Activated naive CD8-positive, alpha-beta T cell treated with anti-CD3 and anti-CD28 coated beads for 36 hours (primary cell): ENCODE measurements around the gene SHQ1. TPM values are rescaled to one million over a fixed set of nuclear protein-coding genes. Genes with fewer than 3 reads are reported as not detected.

Experiments
- DNase-seq: peaks from one replicate; pipeline ENCODE4 v3.0.0; 2021
- H3K27ac Mint-ChIP-seq: one replicate; pipeline ENCODE4 v1.8.0; 2022; ENCODE audit warnings: mild to moderate bottlenecking, moderate library complexity, mixed read lengths
- H3K27me3 Mint-ChIP-seq: one replicate; pipeline ENCODE4 v1.8.0; 2022; ENCODE audit warnings: mild to moderate bottlenecking, mixed read lengths
- H3K36me3 Mint-ChIP-seq: one replicate; pipeline ENCODE4 v1.8.0; 2021; ENCODE audit warnings: mild to moderate bottlenecking, mixed read lengths
- H3K4me1 Mint-ChIP-seq: one replicate; pipeline ENCODE4 v1.8.0; 2021; ENCODE audit warnings: mixed read lengths
- H3K4me3 Mint-ChIP-seq: one replicate; pipeline ENCODE4 v1.8.0; 2022; ENCODE audit warnings: mild to moderate bottlenecking, moderate library complexity, mixed read lengths
- H3K9me3 Mint-ChIP-seq: one replicate; pipeline ENCODE4 v1.8.0; 2022; ENCODE audit warnings: mixed read lengths
- total RNA-seq, 2 experiments: library from RNA; stranded (reverse); gene quantifications; one replicate each; pipeline ENCODE4 v1.2.3, GENCODE V29; 2021

SHQ1 gene
- total RNA-seq, 2 experiments from 2014 or later, result 38.9 to 40.0 TPM

DNA sequence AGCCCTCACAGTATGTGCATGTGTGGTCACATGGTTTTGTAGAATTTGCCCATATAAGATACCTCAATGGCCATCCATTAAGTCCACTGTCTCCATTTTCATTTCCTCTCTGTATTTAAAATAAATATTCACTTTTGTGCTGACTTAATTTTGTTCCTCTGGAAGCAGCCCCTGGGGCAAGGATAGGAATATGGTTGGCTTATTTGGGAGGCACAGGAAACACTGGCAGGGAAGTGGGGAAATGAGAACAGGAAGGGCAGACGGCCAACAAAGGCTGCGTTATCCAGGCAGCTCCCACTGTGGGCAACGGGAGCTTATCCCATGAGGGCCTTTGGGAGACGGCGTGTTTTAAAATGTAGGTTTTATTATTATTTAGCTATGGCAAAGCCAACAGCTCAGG is 148.6 kb downstream of the SHQ1 start:
- DNase-seq, result no peak
- Mint-ChIP-seq H3K27me3 (no peaks in the 10 kb centered on the region), H3K9me3 (no peaks in the 10 kb centered on the region), H3K36me3 (no peaks in the 10 kb centered on the region), H3K27ac (no peak overlapping the region), H3K4me1 (no peaks in the 10 kb centered on the region), H3K4me3 (no peak overlapping the region)

Other genes starting within 250 kb of the SHQ1 start
- gene GXYLT2, start 39.6 kb upstream of the SHQ1 start, total RNA-seq, result under 1 TPM; 0.16 to 0.32 TPM
- gene PPP4R2, start 148.4 kb upstream of the SHQ1 start, total RNA-seq, result 100 to 1,000 TPM in 1 of 2 experiments, 10 to 100 TPM in 1; 99.3 to 102 TPM
- 1 to 10 TPM; 3.5 to 3.6 TPM for gene EBLN2, start 213.2 kb upstream of the SHQ1 start, total RNA-seq